ENCODE data around the gene PLG. TPM values are rescaled to one million over a fixed set of nuclear protein-coding genes. Genes with fewer than 3 reads are reported as not detected.

PLG gene
- total RNA-seq, 1 experiment from 2014 or later = 0.72 TPM

DNA sequence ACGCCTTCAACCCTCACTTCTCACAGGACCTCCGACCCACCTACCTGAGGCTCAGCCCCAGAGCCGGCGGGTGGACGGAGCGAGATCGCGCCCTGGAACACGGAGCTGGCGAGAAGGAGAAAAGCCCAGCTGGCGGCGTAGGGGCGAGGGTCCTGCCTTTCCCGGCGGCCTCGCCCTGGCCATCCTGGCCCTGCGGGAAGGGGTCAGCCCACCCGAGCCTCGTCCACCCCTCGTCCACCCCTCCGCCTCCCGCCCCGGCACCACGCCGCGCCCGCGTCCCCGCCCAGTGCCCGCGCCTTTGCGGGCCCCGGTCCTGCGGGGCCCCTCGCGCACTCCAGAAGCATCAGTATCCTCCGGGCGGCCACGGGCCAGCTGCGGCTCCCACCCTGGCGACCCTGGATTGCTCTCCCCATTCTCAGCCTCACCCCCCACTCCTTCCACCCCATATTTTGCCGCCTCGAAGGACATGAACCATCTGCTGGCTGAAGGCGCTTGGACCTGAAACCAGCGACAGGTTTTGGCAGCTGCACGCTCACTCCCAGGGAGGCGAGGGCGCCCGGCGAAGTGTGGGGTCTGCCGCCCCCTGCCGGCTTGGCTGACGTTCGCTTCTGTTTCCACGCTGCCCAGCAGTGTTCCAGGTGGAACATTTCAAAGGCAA is 65.1 kb downstream of the PLG start (continued):
- TF ChIP-seq, protein P1, sequence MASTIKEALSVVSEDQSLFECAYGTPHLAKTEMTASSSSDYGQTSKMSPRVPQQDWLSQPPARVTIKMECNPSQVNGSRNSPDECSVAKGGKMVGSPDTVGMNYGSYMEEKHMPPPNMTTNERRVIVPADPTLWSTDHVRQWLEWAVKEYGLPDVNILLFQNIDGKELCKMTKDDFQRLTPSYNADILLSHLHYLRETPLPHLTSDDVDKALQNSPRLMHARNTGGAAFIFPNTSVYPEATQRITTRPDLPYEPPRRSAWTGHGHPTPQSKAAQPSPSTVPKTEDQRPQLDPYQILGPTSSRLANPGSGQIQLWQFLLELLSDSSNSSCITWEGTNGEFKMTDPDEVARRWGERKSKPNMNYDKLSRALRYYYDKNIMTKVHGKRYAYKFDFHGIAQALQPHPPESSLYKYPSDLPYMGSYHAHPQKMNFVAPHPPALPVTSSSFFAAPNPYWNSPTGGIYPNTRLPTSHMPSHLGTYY (CRISPR knock-in tag; IDR thresholded peaks at IDR 0.05) = no peak
- TF ChIP-seq ETV6 (CRISPR knock-in tag; IDR thresholded peaks at IDR 0.05) = 0 out of 2 replicates have a peak, but pooled peaks have one; percentile 43
- no peak for TF ChIP-seq ELF4 (CRISPR knock-in tag; IDR thresholded peaks at IDR 0.05; ENCODE audit: low read depth)
- TF ChIP-seq, protein P2, sequence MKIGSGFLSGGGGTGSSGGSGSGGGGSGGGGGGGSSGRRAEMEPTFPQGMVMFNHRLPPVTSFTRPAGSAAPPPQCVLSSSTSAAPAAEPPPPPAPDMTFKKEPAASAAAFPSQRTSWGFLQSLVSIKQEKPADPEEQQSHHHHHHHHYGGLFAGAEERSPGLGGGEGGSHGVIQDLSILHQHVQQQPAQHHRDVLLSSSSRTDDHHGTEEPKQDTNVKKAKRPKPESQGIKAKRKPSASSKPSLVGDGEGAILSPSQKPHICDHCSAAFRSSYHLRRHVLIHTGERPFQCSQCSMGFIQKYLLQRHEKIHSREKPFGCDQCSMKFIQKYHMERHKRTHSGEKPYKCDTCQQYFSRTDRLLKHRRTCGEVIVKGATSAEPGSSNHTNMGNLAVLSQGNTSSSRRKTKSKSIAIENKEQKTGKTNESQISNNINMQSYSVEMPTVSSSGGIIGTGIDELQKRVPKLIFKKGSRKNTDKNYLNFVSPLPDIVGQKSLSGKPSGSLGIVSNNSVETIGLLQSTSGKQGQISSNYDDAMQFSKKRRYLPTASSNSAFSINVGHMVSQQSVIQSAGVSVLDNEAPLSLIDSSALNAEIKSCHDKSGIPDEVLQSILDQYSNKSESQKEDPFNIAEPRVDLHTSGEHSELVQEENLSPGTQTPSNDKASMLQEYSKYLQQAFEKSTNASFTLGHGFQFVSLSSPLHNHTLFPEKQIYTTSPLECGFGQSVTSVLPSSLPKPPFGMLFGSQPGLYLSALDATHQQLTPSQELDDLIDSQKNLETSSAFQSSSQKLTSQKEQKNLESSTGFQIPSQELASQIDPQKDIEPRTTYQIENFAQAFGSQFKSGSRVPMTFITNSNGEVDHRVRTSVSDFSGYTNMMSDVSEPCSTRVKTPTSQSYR (CRISPR knock-in tag; IDR thresholded peaks at IDR 0.05) = peak; percentile 23; the same call in 1 of the 2 replicates
- peak; percentile 58; the same call in 1 of the 2 replicates for TF ChIP-seq FOXK1 (CRISPR knock-in tag; IDR thresholded peaks at IDR 0.05)
- TF ChIP-seq, protein P3, sequence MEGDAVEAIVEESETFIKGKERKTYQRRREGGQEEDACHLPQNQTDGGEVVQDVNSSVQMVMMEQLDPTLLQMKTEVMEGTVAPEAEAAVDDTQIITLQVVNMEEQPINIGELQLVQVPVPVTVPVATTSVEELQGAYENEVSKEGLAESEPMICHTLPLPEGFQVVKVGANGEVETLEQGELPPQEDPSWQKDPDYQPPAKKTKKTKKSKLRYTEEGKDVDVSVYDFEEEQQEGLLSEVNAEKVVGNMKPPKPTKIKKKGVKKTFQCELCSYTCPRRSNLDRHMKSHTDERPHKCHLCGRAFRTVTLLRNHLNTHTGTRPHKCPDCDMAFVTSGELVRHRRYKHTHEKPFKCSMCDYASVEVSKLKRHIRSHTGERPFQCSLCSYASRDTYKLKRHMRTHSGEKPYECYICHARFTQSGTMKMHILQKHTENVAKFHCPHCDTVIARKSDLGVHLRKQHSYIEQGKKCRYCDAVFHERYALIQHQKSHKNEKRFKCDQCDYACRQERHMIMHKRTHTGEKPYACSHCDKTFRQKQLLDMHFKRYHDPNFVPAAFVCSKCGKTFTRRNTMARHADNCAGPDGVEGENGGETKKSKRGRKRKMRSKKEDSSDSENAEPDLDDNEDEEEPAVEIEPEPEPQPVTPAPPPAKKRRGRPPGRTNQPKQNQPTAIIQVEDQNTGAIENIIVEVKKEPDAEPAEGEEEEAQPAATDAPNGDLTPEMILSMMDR (IDR thresholded peaks at IDR 0.05) = peak; percentile 65
- 0 out of 2 replicates have a peak, but pooled peaks have one; percentile 56 for TF ChIP-seq CREB1 (CRISPR knock-in tag; IDR thresholded peaks at IDR 0.05)

DNA sequence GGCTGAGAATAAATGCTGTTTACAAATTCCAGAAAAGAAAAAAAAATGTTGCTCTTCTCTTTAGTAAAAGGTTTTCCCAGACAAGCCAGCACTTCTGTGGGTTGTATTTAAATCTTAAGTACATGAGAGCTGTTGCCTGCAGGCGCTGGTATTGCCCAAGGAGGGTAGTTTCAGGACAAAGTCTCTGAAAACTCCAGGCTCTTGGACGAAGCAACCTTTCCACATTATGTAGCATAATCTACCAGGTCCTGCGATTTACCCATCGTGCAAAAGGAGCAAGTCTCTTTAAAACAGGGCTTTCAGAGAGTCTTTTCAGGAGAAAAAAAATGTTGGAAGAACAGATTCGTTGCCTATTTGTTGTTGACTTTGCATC is 65.6 kb downstream of the PLG start:
- Mint-ChIP-seq H3K4me1 (peaks cover 8% of the 10 kb centered on the region), H3K36me3 (no peaks in the 10 kb centered on the region), H3K4me3 (peak overlapping the region; percentile 84), H3K27ac (no peak overlapping the region), H3K27me3 (ENCODE audit: low read depth) (peaks cover 21% of the 10 kb centered on the region), H3K9me3 (peaks cover 4% of the 10 kb centered on the region)
- ChIA-PET POLR2A (no interaction called here), CTCF (interaction anchor here (0.7 to 3.7 kb wide), 22 partner anchors 9 to 607 kb away, joined by 3 to 34 read pairs (median 4); no protein-coding TSS in a partner anchor)
- DNase-seq (ENCODE audit: low spot score) = no peak
- ATAC-seq = peak; percentile 13
- TF ChIP-seq GABPB1 (CRISPR knock-in tag; IDR thresholded peaks at IDR 0.05) (no peak), CREM (CRISPR knock-in tag; IDR thresholded peaks at IDR 0.05) (0 out of 2 replicates have a peak, but pooled peaks have one; percentile 4)

DNA sequence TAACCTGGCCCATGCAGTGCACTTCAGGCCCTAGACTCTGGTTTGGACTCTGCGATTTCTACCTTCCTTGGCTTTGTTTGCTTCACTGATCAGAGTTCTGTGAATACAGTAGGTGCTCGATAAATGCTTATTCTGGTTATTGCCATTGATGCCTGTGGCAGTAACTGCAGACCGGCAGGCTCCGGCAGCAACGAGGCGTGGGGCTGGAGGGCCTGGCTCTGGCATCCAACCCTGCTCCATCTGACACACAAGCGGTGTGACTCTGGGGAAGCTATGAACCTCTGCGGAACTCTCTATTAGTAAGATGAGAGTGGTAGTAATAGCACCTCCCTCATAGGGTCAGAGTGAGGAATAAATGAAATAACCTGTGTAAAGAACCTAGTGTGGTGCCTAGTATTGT is 66.1 kb downstream of the PLG start:
- ChIA-PET POLR2A (no interaction called here), CTCF (interaction anchor here (0.9 to 3.7 kb wide), 12 partner anchors 13 to 607 kb away, joined by 3 to 34 read pairs (median 8); no protein-coding TSS in a partner anchor)
- TF ChIP-seq NFATC4 (CRISPR knock-in tag; IDR thresholded peaks at IDR 0.05) (no peak), ZNF138 (CRISPR knock-in tag; conservative IDR thresholded peaks at IDR 0.05) (no peak), ETV6 (CRISPR knock-in tag; IDR thresholded peaks at IDR 0.05) (no peak), ZNF416 (CRISPR knock-in tag; IDR thresholded peaks at IDR 0.05) (no peak)
- TF ChIP-seq, protein P4, sequence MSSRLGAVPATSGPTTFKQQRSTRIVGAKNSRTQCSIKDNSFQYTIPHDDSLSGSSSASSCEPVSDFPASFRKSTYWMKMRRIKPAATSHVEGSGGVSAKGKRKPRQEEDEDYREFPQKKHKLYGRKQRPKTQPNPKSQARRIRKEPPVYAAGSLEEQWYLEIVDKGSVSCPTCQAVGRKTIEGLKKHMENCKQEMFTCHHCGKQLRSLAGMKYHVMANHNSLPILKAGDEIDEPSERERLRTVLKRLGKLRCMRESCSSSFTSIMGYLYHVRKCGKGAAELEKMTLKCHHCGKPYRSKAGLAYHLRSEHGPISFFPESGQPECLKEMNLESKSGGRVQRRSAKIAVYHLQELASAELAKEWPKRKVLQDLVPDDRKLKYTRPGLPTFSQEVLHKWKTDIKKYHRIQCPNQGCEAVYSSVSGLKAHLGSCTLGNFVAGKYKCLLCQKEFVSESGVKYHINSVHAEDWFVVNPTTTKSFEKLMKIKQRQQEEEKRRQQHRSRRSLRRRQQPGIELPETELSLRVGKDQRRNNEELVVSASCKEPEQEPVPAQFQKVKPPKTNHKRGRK (CRISPR knock-in tag; IDR thresholded peaks at IDR 0.05; ENCODE audit: borderline replicate concordance) = no peak
- TF ChIP-seq, protein P3 (IDR thresholded peaks at IDR 0.05) = no peak
- TF ChIP-seq, protein P5, sequence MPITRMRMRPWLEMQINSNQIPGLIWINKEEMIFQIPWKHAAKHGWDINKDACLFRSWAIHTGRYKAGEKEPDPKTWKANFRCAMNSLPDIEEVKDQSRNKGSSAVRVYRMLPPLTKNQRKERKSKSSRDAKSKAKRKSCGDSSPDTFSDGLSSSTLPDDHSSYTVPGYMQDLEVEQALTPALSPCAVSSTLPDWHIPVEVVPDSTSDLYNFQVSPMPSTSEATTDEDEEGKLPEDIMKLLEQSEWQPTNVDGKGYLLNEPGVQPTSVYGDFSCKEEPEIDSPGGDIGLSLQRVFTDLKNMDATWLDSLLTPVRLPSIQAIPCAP (CRISPR knock-in tag; IDR thresholded peaks at IDR 0.05) = no peak
- peak overlapping the region; percentile 84; the same call in 1 of the 2 replicates for H3K4me3 Mint-ChIP-seq
- no peaks in the 10 kb centered on the region for H3K9me3 Mint-ChIP-seq
- H3K4me1 Mint-ChIP-seq = peaks cover 8% of the 10 kb centered on the region
- peaks cover 21% of the 10 kb centered on the region for H3K27me3 Mint-ChIP-seq (ENCODE audit: low read depth)
- DNase-seq (ENCODE audit: low spot score) (no peak), ATAC-seq (no peak)
- peak overlapping the region; percentile 26; the same call in 1 of the 2 replicates for H3K27ac Mint-ChIP-seq
- H3K36me3 Mint-ChIP-seq = no peaks in the 10 kb centered on the region
